ENCODE measurements around the gene PFDN5.
"Not testable (repeated sequence)": the region's sequence is repeated elsewhere in the genome, so short reads cannot be mapped to it uniquely, and the experiment has no call there.

The PFDN5 gene

DNA sequence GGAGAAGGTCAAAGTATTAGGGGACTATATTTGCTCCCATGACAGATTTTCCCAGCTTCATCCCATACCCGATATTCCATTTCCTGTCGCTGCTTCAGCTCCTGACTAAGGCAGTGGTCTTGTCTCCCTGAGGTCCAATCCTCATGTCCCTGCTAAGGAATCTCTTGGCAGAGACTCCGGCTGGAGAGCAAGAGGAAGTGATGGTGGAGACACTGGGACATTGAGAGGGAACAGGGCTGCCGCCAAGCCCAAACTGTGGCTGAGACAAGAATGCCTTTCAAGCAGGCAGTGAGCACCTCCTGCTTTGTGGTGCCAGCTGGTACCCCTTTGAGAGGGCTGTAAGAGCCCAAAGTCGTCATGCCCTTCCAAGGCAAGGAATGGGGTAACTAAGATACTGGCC, 35.3 kb downstream of the PFDN5 start:
- no peak for DNase-seq

DNA sequence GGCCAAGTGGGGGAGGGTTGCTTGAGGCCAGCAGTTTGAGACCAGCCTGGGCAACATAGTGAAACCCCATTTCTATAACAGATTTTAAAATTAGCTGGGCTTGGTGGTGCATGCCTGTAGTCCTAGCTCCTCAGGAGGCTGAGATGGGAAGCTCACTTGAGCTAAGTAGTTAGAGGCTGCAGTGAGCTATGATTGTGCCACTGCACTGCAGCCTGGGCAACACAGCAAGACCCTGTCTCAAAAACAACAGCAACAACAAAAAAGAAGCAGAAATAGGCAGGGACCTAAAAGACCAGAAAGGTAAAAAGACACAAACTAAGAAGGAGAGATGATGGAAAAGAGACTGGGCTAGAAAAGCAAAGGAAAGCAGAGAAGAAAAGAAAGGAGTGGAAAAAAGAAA, 37.0 kb downstream of the PFDN5 start:
- not testable (repeated sequence) for DNase-seq

DNA sequence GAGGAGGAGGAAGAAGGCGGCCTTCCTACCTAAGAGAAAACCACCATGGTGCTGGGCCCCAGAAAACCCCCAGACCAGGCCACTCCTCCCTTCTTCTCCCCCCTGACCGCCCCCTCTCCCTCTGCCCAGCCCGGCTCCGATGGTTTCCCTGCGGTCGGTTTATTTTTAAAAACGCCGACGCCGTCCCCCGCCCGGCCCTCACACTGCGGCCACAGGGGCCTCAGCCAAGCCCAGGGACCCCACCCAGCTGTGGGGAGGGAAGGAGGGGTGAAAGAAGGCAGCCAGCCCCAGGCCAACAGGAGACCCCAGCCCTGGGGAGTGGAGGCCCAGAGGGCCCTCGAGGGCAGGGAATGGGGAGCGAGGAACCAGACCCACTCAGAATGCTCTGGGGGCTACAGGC, 37.4 kb downstream of the PFDN5 start:
- no peak for DNase-seq

DNA sequence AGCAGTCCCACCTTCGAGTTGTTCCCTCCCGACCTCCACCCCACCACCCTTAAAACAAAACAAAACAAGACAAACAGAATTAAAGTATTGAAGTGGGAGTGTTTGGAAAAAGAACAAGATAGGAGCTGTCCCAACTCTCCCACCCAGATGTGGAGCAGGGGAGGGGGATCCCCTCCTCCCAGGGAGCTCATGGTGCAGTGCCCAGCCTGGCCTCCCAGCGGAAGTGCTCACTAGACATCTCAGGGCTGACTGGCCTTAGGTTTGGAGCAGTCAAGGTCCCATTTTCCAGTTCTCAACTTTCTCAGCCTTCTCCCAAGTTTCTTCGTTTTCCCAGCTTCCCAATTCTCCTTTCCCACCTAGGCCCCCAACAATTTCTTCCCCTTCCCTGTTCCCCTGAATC, 37.9 kb downstream of the PFDN5 start:
- DNase-seq: no peak

DNA sequence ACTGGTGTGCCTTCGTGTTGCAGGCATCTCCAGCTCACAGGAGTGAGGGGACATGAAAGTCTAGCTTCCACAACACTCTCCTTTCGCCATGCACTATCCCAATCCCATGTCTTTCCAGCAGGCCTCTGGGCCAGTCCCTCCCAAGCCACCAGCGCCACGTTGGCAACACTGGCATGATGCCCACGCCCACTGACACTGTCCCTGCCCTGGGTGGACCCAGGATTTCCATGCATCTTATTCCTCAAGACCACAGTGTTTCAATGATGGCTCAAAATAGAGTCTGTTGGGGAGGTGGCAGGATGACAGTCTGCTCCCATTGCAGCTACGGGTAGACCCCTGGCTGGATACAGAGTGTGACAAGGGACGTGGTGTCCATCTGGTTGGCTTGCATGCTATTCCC, 38.5 kb downstream of the PFDN5 start:
- no peak for DNase-seq

DNA sequence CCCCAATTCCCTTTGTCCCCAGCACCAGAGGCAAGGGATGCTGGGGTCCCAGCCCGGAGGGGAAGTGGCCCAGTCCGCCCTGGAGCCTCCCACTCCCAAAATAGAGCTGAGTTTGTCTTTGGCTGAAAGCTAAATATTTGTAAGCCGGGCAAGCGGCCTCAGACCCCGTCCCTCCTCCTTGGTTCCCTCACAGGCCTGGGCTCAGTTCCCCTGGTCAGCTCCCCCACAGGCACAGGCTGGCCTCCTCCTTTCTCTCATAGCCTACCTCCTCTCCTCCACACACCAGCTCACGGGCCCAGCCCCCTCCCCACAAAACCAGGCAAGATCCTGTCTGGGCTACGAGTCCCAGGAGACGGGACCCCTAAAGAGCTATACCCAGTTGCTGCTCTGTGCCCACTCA, 39.5 kb downstream of the PFDN5 start:
- DNase-seq: no peak

DNA sequence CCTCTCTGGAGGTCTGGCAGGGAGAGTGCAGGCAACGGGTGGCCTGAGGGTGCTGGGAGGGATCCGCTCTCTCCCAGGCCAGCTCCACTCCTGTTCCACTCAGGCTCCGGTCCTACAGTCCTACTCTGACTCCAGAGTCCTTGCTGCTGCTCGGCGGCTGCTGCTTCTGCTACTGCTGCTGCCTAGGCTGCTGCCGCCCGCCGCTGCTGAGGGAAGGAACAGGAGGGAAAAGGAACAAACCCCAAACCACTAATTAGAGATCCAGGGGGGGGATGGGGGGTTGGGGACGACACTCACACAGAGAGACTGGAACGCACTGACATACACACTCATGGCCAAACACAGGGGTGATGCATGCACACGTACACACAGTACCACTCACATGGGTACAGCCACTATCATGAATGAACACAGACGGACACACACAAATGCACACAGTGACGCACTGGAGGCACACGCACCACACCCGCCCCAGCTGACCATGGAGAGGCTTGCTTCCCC, 40.9 kb downstream of the PFDN5 start, which contains the start of gene SP7:
Gene SP7 (minus strand): TSS at position 174 of the 501 bp plus-strand sequence. CDS start 708 bp downstream, outside the sequence.
- DNase-seq: peak; percentile 28

DNA sequence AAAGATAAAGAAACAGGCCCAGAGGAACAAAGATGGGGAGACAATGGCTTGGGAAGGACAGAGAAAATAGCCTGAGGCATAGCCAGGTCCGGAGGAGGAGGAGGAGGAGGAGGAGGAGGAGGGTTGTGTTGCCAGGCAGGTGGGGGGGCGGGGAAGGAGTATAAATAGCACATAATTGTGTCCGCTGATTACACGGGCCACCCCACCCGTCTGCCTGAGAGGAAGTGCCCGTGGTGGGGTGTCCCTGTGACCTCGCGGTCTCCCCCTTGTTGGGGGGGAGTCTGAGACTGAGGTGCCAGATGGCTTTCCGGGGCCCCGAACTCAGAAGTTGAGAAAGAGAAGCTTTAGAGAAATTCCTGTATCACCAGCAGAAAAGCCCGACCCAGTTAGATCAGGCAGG, 42.7 kb downstream of the PFDN5 start:
- no peak for DNase-seq

DNA sequence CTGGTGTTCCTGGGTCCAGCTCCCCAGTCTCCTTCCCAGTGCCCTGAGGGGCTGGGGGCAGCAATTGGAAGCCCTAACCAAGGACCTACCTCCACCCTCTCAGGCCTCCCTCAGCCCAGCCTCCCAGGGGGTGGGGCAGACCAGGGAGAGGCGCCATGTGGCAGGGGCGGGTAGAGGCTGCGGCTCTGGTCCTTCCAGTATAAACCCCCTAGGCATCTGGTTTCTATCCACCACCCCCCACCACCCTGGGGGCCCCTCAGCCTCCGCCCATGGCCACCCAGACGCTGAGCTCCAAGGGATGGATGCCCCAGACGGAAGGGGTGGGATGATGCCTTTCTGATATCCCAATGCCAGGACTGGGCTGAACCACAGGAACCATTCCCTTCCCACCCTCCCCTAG, 43.6 kb downstream of the PFDN5 start:
- no peak for DNase-seq

DNA sequence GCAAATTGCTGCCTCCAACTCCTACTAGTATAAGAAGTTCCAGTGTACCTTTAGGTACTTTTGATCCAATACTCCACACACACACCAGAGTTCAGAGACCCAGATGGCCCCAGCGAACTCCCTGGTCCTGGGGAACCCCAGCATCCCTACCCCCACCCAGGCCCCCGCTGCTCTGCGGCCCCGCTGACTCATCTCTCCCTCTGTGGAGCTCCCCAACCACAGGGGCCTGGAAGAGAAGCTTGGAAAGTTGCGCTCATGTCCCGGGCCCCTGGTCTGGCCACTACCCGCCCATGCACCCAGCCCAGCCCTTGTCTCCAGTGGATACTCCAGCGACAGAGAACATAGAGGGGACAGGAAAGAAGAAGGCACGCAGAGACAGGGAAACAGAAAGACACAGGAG, 45.1 kb downstream of the PFDN5 start:
- DNase-seq: no peak

DNA sequence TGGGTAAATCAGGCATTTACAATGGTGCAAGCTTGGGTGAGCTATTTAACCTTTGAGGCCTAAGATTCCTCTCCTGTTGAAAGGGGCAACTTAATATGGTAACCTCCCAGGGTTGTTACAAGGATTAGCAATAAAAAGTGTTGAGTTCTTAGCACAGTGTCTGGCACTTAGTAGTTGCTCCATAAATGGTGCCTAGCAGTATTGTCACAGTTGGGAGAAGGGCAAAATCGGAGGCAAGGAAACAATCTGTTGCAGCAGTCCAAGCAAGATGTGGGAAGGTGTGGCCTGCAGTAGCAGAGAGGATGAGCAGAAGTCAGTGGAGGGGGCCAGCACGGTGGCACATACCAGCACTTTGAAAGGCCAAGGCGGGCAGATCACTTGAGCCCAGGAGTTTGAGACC, 48.1 kb downstream of the PFDN5 start:
- no peak for DNase-seq

DNA sequence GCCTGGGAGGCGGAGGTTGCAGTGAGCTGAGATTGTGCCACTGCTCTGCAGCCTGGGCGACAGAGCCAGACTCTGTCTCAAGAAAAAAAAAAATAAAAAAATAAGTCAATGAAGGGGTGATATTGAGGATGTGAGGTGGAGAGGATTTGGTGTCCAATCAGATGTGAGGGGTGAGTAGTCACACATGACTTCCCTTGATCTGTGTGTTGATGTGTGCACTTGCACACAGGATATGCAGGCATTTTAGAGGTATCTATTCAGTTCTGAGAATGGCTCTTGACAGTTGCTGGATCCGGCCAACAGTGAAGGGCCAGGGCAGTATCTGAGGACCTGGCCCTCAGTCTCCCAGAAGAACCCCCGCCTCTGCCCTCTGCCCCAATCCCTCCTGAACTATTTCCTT, 48.6 kb downstream of the PFDN5 start:
- DNase-seq: no peak

DNA sequence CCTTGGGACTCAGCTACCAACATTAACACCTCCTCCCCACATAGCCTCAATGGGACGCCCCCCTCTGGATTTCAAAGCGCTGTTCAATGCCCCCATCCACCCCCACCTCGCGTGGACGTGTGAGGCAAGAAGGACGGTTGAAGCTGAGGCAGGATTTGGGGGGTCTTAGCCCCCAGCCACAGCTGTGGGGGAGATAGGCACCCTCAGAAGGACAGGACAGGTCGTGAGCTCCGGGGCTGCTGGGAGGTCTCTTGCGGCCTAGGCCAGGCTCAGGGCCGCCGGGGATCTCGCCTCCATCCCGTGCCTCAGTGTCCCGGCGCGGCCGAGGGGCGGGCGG, 49.1 kb downstream of the PFDN5 start:
- no peak for DNase-seq

DNA sequence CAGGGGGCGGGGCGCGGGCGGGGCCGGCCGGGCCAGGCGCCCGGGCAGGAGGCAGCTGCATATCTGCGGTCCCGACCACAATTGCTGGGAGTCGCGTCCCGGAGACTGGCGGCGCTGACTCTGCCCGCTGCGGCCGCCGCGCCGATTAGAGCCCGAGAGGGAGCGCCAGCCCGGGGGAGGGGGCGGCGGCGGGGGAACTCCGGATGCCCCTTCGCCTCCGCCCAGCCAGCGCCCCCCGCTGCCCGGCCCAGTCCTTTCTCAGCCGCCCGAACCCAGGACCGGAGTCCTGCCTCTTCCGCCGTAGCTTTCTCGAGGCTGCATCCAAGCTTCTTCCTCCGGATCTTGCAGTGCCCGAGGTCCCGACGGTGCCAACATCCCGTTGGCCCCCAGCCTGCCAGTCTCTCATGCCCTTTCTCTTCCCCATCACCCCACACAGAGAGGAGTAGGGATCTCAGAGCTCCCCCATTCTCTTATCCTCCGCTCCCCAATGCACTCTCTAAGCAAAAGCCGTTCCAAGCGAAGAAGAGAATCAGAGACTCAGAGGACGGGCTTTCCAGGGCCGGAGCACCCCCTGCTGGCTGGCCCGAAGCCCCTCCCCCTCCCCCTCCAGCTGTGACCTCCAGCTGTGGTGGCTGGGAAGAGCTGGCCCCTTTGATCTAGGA, 49.6 kb downstream of the PFDN5 start:
- DNase-seq: peak; percentile 82

DNA sequence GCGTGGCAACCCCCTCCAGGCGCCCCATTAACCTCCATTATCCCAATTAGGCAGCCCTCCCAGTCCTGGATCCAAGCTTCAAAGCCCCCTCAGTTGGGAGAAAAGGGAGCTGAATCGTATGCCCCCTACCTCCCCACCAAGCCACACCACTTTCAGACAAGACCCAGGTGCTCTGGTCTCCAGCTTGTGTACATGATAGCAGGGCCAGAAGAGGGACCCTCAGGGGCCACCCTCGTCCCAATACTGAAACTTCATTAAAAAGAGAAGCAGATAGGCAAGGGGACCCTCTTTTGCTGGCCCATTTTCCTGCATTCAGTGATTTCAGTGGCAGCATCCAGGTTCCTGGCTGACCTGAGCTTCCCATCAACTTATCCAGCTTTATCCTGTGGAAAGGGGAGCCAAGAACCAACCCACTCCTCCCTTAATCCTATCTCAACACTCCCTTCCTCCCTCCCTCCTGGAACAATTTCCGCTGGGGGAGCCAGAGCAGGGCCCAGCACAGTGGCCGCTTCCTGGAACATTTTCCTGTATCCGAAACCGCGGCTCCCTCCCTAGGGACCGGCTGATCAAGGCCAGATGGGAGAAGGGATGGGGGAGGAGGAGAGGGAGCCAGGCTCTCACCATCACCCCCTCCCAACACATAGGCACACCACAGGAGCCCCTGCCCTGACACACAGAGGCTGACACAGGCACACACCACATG, 50.3 kb downstream of the PFDN5 start:
- no peak for DNase-seq

DNA sequence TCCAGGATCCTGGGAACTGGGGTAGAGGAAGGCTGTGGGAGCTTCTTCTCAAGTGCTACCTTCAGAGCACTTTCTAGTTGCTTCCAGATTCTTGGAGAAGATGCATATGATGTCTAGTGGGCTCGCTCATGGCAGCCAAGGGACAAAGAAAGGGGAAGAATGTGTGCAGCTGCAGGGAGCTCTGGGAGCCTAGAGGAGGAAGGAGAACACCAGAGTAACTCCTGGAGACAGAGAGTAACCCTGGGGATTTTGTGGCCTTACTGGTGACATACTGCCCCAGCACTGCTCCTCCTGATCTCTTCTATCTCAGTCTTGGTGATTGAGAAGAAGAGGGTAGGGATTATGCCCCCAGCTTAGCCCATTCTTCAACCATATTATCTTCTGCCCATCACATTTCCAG, 51.1 kb downstream of the PFDN5 start:
- DNase-seq: no peak

DNA sequence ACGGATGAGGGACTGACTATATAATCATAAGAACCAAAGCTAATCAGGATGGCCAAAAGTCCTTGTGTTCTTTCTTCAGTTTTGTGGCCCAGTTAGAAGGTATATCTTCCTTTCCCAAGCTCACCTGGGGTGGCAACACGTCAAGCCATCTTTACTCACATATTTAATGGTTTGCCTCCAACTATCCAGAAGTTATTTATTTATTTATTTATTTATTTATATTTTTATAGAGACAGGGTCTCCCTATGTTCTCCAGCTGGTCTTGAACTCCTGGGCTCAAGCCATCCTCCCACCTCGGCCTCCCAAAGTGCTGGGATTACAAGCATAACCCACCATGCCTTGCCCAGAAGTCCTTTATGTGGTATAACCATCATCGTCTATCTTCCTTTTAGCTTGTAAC, 52.6 kb downstream of the PFDN5 start:
- no peak for DNase-seq

Data from DMS53 (cell line).